Measurements from ENCODE around the gene RGS12.

RGS12 gene

GRCh38 chr4:3324093-3324815 is 31.4 kb downstream of the RGS12 start:
- no peak for DNase-seq

DNA sequence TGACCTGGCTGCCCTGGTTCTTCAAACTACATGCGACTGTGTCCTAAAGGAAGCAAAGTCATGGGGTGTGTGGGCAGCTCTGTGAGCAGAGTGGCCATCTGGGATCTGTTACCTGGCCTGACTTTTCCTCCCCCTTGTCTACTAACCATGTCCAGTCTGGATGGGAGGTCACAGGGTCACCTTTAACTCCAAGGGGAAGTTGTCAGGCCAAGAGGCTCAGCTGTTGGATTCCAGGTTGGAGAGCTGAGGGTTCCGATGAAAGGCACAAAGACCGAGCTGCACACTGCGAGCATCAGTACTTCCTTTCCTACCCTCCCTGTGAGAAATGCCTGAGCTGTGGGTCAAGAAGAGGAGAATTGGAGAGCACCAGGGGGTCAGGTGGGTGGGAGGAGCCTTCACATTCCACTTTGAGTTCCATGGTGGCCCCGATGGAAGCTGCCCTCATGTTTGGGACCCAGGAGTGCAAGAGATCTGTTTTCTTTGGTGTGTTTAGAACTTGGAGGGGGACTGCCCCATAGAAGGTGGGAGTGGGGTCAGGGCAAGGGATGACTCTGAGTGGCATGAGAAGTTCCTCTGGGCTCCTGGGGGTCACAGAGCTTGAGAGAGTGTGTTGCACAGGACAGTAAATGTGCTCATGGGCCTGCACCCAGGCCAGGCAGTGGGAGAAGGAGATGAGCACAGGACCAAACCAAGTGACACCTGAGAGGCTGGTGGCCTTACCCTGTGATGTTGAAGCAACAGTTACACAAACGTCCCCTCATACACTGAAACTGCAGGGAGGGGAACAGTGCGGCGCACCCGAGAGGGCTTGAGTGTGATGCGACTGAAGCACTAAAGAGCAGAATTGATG is 36.2 kb downstream of the RGS12 start:
- DNase-seq = no peak

DNA sequence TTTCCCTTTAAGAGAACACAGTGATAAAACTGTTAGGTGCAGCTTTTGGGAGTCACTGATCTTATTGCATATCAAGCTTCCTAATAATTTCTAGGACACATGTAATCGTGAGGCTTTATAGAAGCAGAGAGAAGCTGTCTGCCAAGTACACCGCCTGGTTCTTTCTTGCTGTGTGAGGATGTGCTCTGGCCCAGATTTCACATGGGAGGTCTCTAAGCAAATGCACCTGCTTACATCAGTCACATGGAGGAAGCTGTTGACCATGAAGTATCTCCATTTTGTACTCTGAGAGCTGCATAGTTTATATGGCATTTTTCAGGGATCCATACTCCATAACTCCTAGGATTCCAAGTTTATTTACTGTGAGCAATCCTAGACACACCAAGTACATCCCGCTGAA is 37.1 kb downstream of the RGS12 start:
- no peak for DNase-seq

DNA sequence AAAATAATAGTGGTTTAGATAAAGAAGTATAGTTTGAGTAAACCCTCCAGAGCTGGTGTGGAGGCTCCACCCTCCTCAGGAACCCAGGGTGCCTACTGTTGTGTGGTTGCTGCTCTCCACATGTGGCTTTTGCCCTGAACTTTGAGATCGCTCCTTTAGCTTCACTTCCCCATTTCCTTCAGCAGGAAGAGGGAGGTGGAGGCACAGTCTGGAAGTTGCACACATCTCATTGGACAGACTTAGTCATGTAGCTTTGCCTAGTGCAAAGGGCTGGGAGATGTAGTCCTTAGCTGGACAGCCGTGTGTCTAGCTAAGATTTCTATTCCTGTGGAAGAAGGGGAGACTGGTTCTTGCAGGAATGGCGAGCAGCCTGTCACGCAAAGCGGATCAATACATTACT is 37.9 kb downstream of the RGS12 start:
- DNase-seq = no peak

DNA sequence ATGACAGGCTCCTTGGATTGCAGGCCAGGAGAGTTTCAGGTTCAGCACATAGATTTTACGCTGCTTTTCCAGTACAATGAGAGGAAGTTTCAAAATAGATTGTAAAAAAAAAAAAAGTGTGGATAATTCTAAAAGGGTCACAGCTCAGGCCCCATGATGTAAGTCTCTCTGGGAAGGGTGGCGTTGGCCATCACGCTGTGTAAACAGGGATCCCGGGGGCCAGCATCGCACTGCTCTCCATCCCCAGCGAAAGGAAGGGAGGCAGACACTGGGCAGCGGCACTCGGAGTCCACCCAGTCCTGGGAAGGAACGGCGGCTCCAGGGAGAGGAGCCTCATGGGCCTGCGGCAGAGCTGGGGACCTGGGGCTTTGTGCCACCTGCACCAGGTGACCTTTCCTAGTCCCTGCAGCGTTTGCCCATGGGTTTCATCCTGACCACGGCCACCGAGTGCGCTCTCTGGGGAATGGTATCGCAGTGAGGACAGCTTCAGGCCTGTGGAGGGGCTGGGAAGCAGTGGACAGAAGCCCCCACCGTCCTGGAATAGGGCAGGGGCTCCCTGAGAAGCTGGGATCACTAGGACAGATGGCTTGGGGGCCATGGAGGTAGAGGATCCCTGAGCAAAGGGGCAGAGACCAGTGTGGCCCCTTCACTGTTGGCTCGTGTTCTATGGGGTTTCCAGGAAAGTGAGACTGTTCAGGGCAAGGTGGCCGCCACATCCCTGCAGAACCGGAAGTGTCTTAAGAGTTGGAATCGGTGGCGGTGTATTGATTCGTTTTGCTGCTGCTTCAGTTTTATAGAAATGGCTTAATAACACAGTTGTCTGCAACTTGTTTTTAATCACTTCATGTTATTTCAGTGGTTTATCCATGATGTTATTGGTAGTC is 38.9 kb downstream of the RGS12 start:
- DNase-seq = no peak

DNA sequence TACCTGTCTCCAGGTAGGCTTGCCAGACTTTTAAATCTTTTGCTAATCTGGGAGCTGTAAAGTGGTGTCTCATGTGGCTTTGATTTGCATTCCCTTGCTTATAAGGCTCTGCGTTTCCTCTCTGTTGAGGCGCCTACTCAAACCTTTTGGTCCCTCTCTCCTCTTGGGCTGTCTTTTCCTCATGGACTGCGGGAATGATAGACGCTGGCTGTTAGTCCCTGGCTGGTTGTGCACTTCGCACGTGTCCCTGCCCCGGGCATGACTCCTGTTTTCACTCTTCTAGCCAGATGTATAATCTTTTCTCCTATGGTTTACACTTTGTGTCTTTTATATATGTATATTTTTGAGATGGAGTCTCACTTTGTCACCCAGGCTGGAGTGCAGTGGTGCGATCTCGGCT is 39.7 kb downstream of the RGS12 start:
- no peak for DNase-seq

- DNase-seq = no peak
These were observed 41.5 kb downstream of the RGS12 start for GRCh38 chr4:3334316-3334715.

- no peak for DNase-seq
These were observed 42.6 kb downstream of the RGS12 start for GRCh38 chr4:3335385-3335784.

DNA sequence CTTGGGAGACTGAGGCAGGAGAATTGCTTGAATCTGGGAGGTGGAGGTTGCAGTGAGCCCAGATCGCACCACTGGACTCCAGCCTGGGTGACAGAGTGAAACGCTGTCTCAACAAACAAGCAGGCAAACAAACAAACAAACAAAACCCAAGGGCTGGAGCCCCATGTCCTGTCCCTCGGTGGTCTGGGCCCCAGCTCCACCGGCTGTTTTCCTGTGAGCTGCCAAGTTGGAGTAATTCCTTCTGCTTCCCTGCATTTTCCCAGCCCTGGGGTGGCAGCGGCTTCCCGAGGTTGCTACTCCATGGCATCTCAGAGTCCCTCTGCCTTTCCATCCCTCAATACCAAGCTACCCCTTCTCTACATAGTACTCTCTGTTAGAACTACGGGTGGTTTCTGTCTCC is 43.2 kb downstream of the RGS12 start:
- no peak for DNase-seq

GRCh38 chr4:3336382-3337356 is 43.8 kb downstream of the RGS12 start:
- DNase-seq = no peak

DNA sequence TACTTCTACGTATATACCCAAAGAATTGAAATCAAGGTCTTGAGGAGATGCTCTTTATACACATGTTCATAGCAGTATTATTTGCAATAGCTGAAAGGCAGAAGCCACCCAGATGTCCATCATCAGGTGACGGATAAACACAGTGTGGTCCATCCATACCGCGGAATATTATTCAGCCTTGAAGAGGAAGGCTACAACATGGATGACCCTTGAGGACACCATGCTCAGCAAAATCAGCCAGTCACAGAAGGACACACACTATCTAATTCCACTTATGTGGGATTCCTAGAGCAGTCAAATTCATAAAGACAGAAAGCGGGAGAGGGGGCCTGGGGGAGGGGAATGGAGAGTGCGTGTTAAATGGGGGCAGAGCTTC is 44.5 kb downstream of the RGS12 start:
- no peak for DNase-seq

DNA sequence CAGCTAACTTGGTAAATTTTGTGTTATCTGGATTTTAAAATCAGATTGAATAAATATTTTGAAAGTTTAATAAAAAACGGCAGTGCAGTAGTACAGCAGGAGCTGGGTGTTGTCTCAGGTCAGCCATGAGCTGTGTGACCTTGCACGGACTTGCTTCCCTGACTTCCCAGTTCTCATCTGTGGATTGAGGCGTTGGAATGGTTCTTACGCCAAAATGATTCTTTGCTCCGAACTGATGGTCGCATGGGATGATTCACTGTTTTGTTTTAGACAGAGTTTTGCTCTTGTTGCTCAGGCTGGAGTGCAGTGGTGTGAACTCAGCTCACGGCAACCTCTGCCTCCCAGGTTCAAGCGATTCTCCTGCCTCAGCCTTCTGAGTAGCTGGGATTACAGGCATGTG is 45.0 kb downstream of the RGS12 start:
- no peak for DNase-seq

DNA sequence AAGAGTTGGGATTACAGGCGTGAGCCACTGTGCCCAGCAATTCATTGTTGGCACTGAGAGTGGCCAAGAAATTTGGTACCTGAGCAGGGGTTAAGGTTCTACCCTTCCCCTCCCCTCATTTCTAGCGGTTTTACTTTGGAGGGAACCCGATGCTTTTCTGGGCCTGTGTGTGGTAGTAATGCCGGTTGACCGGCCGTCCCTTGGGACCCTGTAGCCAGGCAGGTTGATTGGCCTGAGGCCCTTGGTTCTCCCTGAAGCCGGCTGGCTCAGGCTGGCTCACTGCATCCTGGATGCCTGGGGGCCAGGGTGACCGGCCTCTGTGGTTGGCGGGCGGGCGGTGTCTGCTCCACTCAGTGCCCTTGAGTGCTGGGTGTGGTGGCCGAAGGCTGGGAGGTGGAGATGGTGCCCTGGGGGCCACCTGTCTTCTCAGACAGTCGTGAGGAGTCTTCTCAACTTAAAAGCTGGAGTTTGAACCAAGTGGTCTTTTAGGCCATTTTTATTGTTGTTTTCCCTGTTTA is 45.6 kb downstream of the RGS12 start:
- no peak for DNase-seq

DNA sequence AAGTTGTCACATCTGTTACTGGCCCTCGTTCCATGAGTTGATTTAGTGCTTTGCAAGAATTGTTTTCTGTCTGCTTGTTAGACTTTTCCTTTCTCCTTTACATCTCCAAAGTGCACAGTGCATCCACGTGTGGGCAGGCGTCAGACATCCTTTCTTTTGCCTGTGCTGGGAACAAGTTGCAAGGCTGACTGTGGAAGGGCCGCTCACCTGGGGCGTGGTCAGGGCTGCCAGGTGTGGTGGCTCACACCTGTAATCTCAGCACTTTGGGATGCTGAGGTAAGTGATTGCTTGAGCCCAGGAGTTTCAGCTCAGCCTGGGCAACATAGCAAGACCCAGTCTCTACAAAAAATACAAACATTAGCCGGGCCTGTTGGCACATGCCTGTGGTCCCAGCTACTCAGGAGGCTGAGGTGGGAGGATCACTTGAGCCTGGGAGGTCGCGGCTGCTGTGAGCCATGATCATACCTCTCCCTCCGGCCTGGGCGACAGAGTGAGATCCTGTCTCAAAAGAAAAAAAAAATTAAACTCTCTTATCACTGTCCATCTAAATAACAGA is 46.2 kb downstream of the RGS12 start:
- DNase-seq = no peak

GRCh38 chr4:3339577-3339976 is 46.8 kb downstream of the RGS12 start:
- DNase-seq = no peak

DNA sequence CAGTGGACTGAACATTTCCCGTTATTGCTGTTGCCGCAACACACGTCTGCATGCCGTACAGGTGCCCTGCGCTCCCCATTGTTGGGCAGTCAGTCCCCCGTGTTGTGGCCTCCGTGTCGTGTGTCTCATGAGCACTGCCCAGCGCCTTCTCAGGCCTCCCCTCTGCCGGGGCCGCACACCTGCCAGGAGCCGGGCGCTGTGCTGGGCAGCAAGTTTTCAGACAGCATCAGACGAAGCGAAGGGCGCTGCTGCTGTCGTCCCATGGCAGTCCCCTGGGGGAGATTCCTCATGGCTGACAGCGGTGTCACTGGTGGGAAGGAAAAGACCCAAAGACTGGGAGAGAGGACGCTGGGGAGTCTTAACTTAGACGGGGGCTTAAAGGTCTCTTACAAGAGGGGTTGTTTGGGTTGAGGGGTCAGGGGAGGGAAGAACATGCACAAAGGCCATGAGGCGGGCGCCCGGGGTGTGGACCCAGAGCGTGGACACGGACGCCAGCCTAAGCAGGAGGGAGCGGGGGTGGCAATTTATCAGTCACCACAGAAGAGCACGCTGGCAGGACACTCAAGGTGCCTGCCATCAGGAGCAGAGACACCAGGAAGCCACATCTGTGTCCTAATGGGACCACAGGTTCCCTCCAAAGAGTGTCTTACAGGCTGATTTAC is 47.3 kb downstream of the RGS12 start:
- no peak for DNase-seq

DNA sequence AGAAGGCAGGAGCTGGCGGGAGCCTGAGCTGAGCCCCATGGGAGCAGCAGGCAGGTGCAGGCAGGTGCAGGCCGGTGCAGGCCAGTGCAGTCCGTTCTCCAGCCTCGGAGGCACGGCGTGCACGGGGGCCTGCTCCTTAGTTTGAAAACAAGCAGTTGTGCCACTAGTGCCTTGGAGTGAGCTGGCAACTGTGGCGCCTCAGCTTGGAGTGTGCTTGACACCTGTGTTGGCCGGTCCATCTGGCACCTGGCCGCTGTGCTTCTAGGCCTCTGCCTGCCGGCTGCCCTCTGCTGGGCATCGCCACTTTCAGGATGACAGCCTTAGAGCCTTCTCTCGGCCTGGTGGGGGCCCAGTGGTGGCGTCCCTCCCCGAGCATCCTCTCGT is 47.9 kb downstream of the RGS12 start:
- DNase-seq = no peak

DNA sequence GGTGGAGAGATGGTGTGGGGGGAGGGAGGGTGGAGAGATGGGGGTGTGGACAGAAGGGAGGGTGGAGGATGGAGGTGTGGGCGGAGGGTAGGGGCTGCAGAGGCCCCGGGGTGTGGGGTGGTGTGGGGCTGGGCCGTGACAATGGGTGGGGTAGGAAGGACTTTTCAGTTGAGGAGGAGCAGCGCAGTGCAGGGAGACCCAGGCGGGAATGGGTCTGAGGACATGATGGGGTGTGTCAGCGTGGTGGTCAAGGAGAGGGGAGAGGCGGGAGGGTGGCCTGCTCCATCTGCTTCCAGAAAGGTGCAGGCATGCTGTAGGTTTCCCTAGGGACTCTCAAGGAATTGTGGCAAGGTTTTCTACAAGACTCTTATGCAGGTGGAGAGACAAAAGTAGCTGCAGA is 48.9 kb downstream of the RGS12 start:
- DNase-seq = no peak

DNA sequence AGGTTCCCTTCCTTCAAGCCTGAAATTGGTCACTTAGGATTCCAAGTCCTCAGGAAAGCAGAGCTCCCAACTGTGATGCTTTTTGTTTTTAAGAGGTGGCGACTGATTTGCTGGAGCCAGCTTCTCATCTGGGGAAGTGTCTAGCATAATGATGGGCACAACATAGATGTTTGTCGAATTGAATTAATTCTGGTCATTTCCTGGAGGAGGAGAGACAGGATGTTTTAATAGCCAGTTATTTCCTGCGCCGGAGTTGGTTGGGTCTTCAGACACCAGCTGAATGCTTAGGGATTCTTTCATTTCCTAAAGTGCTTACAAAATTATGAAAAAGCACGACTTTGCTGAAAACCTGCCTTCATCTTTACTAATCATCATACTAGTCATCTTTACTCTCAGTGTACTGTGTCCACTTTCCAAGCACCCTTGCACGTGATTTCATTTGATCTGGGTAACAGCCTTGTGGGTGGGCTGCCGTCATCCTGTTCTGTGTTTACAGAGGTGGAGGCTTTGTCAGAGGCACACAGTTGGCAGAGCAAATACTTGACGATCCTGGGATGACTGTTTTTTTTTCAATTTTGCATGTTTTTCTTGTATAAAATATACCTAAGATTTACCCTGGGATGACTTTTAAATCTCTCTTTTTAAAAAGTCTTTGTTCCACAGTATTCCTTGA is 49.5 kb downstream of the RGS12 start:
- DNase-seq = no peak
